ENCODE data around the gene TUBG1.

The TUBG1 gene

GRCh38 chr17:42609182-42609813 lies at the start of gene TUBG1, which contains the start of gene RETREG3:
Gene TUBG1 (plus strand): TSS chr17:42609683. CDS start chr17:42609738, 55 bp downstream.
Gene RETREG3 (minus strand): TSS chr17:42609374. CDS start chr17:42609324, 50 bp downstream.
- peak; percentile 97 for DNase-seq

DNA sequence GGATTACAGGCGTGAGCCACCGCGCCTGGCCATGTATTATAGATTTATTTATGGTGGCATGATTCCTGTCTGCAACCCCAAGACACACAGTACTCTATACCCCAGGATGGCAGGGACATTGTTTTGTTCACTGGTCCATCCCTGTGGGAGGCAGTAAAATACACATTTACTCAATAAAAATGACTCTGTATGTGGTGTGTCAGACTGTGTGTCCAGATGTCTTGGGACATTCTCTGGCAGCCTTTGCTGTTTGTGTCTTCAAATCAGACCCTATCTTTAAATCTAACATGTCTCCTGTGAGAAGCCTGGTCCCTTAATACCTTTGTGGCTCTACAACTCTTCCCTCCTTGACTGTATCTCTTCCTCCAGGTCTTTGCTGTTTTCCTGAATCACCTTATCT lies 49.2 kb upstream of the TUBG1 start:
- DNase-seq = no peak

- peak; percentile 72 for DNase-seq
Observed at GRCh38 chr17:42561897-42562387, 47.5 kb upstream of the TUBG1 start, which contains the start of gene COASY. Gene COASY (plus strand): TSS chr17:42562148. CDS start chr17:42562623, 475 bp downstream.

DNA sequence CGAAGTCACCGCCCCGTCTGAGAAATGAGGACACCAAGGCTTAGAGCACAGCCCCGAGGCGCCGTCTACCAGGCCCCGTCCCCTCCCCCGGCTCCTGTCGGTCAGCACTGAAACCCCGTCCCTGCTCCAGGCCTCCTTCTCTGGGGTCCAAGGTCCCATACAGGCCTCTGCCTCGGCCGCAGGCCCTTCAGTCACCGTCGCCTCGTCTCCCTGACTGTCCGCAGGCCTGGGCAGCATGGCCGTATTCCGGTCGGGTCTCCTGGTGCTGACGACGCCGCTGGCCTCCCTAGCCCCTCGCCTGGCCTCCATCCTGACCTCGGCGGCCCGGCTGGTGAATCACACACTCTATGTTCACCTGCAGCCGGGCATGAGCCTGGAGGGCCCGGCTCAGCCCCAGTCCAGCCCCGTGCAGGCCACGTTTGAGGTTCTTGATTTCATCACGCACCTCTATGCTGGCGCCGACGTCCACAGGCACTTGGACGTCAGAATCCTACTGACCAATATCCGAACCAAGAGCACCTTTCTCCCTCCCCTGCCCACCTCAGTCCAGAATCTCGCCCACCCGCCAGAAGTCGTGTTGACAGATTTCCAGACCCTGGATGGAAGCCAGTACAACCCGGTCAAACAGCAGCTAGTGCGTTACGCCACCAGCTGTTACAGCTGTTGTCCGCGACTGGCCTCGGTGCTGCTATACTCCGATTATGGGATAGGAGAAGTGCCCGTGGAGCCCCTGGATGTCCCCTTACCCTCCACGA lies 46.9 kb upstream of the TUBG1 start:
- no peak for DNase-seq

DNA sequence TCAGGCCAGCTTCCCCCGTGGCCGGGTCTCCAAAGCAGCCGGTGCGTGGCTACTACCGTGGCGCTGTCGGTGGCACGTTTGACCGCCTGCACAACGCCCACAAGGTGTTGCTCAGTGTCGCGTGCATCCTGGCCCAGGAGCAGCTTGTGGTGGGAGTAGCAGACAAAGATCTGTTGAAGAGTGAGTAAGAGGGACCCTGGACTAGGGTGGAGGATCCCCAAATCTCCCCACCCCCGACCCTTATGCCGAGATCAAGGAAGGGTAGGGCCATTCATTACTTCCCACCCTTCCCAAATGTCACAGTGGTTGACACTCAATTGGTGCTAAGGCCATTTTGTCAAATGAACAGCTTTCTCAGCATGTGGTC lies 46.4 kb upstream of the TUBG1 start:
- DNase-seq = no peak

- DNase-seq = no peak
Observed at GRCh38 chr17:42563543-42563942, 45.9 kb upstream of the TUBG1 start.

DNA sequence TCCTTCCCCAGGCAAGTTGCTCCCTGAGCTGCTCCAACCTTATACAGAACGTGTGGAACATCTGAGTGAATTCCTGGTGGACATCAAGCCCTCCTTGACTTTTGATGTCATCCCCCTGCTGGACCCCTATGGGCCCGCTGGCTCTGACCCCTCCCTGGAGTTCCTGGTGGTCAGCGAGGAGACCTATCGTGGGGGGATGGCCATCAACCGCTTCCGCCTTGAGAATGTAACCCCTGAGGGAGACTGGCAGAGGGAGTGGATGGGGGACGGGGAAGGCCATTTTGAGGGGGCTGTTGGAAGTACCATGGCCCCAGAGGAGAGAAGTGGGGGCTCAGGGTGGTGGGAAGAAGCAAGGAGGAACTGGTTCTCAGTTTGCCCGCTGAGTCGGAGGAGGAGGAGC lies 45.5 kb upstream of the TUBG1 start:
- no peak for DNase-seq

- no peak for DNase-seq
Observed at GRCh38 chr17:42564815-42565522, 44.5 kb upstream of the TUBG1 start.

GRCh38 chr17:42565523-42566214 lies 43.8 kb upstream of the TUBG1 start:
- DNase-seq = no peak

DNA sequence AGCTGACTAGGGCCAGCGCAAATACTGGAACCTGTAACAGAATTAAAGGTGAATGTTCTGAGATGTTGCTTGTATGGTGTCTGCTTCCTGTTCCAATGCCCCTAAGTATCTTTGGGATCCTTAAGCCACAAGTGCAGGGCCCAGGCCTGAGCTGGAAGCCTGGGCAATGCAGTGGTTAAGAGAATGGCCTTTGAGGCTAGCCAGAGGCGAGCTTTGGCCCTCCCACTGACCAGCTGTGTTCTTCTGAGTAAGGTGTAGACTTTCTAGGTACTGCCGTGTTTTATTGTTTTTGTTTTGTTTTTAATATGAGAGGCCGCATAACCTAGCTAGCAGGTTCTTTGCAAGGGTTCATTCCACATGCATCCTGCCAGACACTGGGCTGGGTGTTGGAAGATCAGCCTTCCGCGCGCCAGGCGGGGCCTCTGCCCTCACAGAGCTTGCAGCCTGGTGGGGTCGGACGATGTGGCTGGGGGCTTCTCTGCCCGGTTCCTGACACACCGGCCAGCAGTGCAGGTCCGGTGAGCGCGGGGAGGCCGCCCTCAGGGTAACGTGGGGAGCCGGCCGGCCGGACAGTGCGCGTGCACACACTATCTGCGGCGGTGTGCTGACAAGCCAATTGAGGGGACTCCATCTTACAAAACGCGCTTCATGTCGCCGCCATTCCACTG lies 43.1 kb upstream of the TUBG1 start:
- no peak for DNase-seq

GRCh38 chr17:42566883-42567573 lies 42.5 kb upstream of the TUBG1 start, which contains the start of gene MLX:
Gene MLX (plus strand): TSS chr17:42567100. CDS start chr17:42567125, 25 bp downstream.
- DNase-seq = peak; percentile 69

DNA sequence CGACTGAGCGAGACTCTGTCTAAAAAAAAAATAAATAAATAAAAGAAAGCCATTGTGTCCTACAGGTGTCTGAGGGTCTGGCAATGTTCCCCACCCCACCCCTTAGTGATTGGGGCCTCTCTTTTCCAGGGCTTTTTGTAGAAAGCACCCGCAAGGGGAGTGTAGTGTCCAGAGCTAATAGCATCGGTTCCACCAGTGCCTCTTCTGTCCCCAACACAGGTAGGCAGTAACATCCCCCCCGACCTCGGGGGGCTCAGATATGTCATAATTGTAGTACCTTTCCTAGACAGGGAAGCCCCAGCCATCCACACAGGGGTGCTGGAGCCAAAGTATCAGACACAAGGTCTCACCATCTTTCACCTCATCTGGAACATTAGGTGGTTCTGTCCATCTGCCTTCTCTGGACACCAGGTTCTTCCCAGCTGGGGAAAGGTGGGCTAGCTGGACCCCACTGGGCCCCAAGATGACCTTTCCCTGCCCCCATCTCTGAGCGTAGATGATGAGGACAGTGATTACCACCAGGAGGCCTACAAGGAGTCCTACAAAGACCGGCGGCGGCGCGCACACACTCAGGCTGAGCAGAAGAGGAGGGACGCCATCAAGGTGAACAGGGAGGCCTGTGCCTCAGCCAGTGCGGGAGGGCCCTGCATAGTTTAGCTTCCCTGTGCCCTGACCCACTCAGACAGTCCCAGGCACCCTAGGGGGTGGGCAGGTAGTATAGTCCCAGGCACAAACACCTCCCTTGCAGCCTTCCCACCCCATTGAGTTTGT lies 41.0 kb upstream of the TUBG1 start:
- DNase-seq = no peak

DNA sequence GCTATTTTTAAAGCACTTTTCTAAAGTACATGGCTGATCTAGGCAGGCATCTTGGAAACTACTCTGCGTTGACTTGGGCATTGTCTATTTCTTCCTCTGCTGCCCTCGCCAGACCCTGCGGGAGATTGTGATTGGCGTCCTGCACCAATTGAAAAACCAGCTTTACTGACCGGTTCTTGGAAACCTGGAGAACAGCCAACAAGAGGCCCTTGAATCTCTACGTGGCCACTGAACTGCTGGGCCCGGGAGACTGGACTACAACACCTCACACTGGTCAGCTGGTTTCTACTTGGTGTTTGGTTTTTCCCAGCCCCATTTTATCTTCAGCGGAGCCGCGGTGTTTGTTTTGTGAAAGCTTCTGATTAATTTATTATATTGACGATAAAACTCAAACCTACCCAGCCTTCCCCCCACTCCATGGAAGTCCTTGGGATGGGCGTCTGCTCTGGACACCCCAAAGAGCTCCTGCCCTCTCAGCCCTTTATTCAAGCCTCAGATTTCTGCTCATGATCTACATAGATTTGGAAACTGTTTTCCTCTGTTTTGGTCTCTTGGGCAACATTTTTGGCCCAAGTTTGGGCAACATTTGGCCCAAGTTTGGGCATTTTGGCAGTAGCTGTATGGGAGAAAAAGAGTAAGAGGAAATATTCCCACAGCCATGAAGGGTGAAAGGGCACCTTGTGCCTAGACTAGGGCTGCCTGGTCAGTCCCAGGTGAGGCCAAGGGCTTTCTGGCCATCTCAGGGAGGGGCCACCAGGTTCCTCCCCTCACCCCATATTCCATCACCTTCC lies 37.9 kb upstream of the TUBG1 start:
- no peak for DNase-seq

- DNase-seq = no peak
Observed at GRCh38 chr17:42573095-42573494, 36.4 kb upstream of the TUBG1 start.

GRCh38 chr17:42574463-42574862 lies 35.0 kb upstream of the TUBG1 start:
- no peak for DNase-seq

DNA sequence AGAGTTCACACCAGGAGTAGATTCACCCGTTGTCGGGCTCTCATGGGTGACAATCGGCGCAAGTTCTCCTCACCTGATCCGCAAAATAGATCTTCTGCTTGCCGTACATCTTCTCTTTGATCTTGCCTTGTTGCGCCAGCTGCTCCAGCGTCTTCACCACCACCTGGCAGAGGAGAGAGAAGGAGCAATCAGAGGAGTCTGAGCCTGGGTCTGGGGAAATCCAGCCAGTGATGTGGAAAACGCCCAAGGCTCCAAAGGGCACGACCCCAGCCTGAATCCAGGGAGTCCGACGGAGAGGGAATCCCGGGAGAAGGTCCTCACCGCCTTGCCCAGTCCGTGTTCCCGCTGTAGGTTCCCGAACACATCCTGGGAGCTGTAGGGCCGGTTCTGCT lies 32.3 kb upstream of the TUBG1 start:
- DNase-seq = no peak

GRCh38 chr17:42577532-42578281 lies 31.8 kb upstream of the TUBG1 start, which contains the start of gene PSMC3IP:
Gene PSMC3IP (minus strand): TSS chr17:42577729. CDS start chr17:42577686, 43 bp downstream.
- peak; percentile 72 for DNase-seq

- peak; percentile 9 for DNase-seq
Observed at GRCh38 chr17:42578282-42578869, 31.1 kb upstream of the TUBG1 start.

Measured in GOT3 (cell line).